ENCODE results near the gene C1orf141.
"Not testable (repeated sequence)": the region's sequence is repeated elsewhere in the genome, so short reads cannot be mapped to it uniquely, and the experiment has no call there.

C1orf141 gene

GRCh38 chr1:67084765-67085318 is 49.9 kb downstream of the C1orf141 start:
- DNase-seq = no peak

GRCh38 chr1:67078291-67078690 is 56.5 kb downstream of the C1orf141 start:
- no peak for DNase-seq

- DNase-seq = no peak
These were observed 57.2 kb downstream of the C1orf141 start for GRCh38 chr1:67077593-67077992.

GRCh38 chr1:67072749-67073148 is 62.0 kb downstream of the C1orf141 start:
- DNase-seq = no peak

GRCh38 chr1:67067655-67068054 is 67.1 kb downstream of the C1orf141 start:
- DNase-seq = not testable (repeated sequence)

- DNase-seq = no peak
These were observed 72.4 kb downstream of the C1orf141 start for GRCh38 chr1:67062412-67062811.

- no peak for DNase-seq
These were observed 73.5 kb downstream of the C1orf141 start for GRCh38 chr1:67061266-67061665.

GRCh38 chr1:67060811-67061218 is 74.0 kb downstream of the C1orf141 start:
- no peak for DNase-seq

GRCh38 chr1:67059346-67059745 is 75.4 kb downstream of the C1orf141 start:
- no peak for DNase-seq

GRCh38 chr1:67058761-67059160 is 76.0 kb downstream of the C1orf141 start:
- no peak for DNase-seq

GRCh38 chr1:67058242-67058641 is 76.5 kb downstream of the C1orf141 start:
- peak; percentile 82 for DNase-seq

GRCh38 chr1:67053785-67054772 is 80.7 kb downstream of the C1orf141 start, which contains the start of gene SLC35D1:
TSS of gene SLC35D1 (minus strand) at chr1:67054148. CDS start at chr1:67054013, 135 bp downstream.
- peak; percentile 80 for DNase-seq

GRCh38 chr1:67053535-67053784 is 81.3 kb downstream of the C1orf141 start:
- peak; percentile 70 for DNase-seq

- peak; percentile 32 for DNase-seq
These were observed 81.8 kb downstream of the C1orf141 start for GRCh38 chr1:67052741-67053534.

GRCh38 chr1:67051196-67051595 is 83.6 kb downstream of the C1orf141 start:
- DNase-seq = no peak

GRCh38 chr1:67044631-67045270 is 90.0 kb downstream of the C1orf141 start:
- DNase-seq = no peak

GRCh38 chr1:67043366-67043765 is 91.4 kb downstream of the C1orf141 start:
- DNase-seq = no peak
